HepG2 (cell line): ENCODE data around the gene MORN5. TPM values are rescaled to one million over a fixed set of nuclear protein-coding genes. Genes with fewer than 3 reads are reported as not detected.

ENCODE experiments used
- HMGA1 ChIP-seq: sonication (generic); formaldehyde crosslinking; conservative IDR thresholded peaks from 2 replicates; pipeline ENCODE4 v1.4.0; 2020; ENCODE audit warnings: missing genetic modification reagents
- HOXA3 ChIP-seq: sonication (generic); formaldehyde crosslinking; IDR thresholded peaks from 2 replicates; pipeline ENCODE4 v1.5.0; 2020; ENCODE audit warnings: missing genetic modification reagents
- KDM1A ChIP-seq: IDR thresholded peaks from 2 replicates; pipeline ENCODE4 v1.6.1; 2016; ENCODE audit warnings: missing compliant biosample characterization
- MEF2D ChIP-seq: sonication (generic); formaldehyde crosslinking; IDR thresholded peaks from 2 replicates; pipeline ENCODE4 v1.5.1; 2020; ENCODE audit warnings: mild to moderate bottlenecking, missing genetic modification reagents
- NAIF1 ChIP-seq: sonication (generic); formaldehyde crosslinking; IDR thresholded peaks from 2 replicates; pipeline ENCODE4 v1.5.0; 2020; ENCODE audit warnings: mild to moderate bottlenecking, missing genetic modification reagents, borderline replicate concordance
- POLR2A ChIP-seq, 2 experiments: IDR thresholded peaks; 2 replicates each; pipeline ENCODE4 v1.6.1; 2011; ENCODE audit warnings: low read depth in 2 of 2, low read length in 2 of 2, mild to moderate bottlenecking in 1 of 2, moderate library complexity in 1 of 2; ENCODE audit not compliant: insufficient read depth in 1 of 2
- RXRB ChIP-seq: IDR thresholded peaks from 2 replicates; pipeline ENCODE4 v1.6.1; 2016; ENCODE audit warnings: borderline replicate concordance, missing genetic modification reagents, missing compliant biosample characterization
- STAG1 ChIP-seq: sonication (generic); formaldehyde crosslinking; IDR thresholded peaks from 2 replicates; pipeline ENCODE4 v1.4.0; 2020; ENCODE audit warnings: missing genetic modification reagents
- ZBTB20 ChIP-seq: sonication (generic); formaldehyde crosslinking; IDR thresholded peaks from 2 replicates; pipeline ENCODE4 v1.8.1; 2023; ENCODE audit warnings: missing genetic modification reagents, low read depth, mild to moderate bottlenecking, borderline replicate concordance
- ZNF672 ChIP-seq: sonication (generic); formaldehyde crosslinking; IDR thresholded peaks from 2 replicates; pipeline ENCODE4 v1.8.1; 2022; ENCODE audit warnings: missing genetic modification reagents
- ZSCAN12 ChIP-seq: sonication (generic); formaldehyde crosslinking; IDR thresholded peaks from 2 replicates; pipeline ENCODE4 v1.9.0; 2021; ENCODE audit warnings: mild to moderate bottlenecking, missing genetic modification reagents
- polyA plus RNA-seq, 8 experiments: library from polyadenylated mRNA; depleted of rRNA in 3 of 8; stranded (reverse) in 7 of 8; unstranded in 1 of 8; fragments of >200 nt; fragmentation: Illumina TruSeq in 4 of 8; extraction: Trizol in 4 of 8; gene quantifications; 2 replicates each; pipeline versions ENCODE4 v1.2.1 to v1.2.3, GENCODE V29; 2011 to 2016; ENCODE audit warnings: low read depth in 4 of 8, missing spikeins in 1 of 8, mixed read lengths in 1 of 8; ENCODE audit not compliant: insufficient read depth in 1 of 8
- total RNA-seq, 5 experiments: library from RNA; depleted of rRNA; stranded (reverse); fragments of >200 nt; fragmentation: Illumina TruSeq; extraction: Trizol; gene quantifications; 2 replicates each; pipeline ENCODE4 v1.2.3, GENCODE V29; 2016; ENCODE audit warnings: low read depth in 1 of 5
- TF ChIP-seq, protein P1 (sequence below): sonication (generic); formaldehyde crosslinking; IDR thresholded peaks from 2 replicates; pipeline ENCODE4 v1.4.0; 2020; ENCODE audit warnings: mild to moderate bottlenecking, missing genetic modification reagents
- TF ChIP-seq, protein P2 (sequence below): sonication (generic); formaldehyde crosslinking; conservative IDR thresholded peaks from 2 replicates; pipeline ENCODE4 v1.4.0; 2020; ENCODE audit warnings: missing genetic modification reagents
- TF ChIP-seq, protein P3 (sequence below): sonication (generic); formaldehyde crosslinking; IDR thresholded peaks from 2 replicates; pipeline ENCODE4 v1.4.0; 2020; ENCODE audit warnings: missing genetic modification reagents, low read depth, mild to moderate bottlenecking, borderline replicate concordance
- TF ChIP-seq, protein P4 (sequence below), 2 experiments: sonication (generic) in 1 of 2; formaldehyde crosslinking in 1 of 2; IDR thresholded peaks; 2 replicates each; pipeline versions ENCODE4 v1.6.1 to v1.9.0; 2014 to 2022; ENCODE audit warnings: antibody characterized with exemption in 1 of 2, borderline replicate concordance in 1 of 2, inconsistent platforms in 1 of 2, low read depth in 1 of 2, missing genetic modification reagents in 1 of 2

Gene MORN5
- total and polyA plus RNA-seq, 2 of the 13 experiments (the other 11 are each of a cell fraction or from before 2014, with no cell fraction given): not detected

DNA sequence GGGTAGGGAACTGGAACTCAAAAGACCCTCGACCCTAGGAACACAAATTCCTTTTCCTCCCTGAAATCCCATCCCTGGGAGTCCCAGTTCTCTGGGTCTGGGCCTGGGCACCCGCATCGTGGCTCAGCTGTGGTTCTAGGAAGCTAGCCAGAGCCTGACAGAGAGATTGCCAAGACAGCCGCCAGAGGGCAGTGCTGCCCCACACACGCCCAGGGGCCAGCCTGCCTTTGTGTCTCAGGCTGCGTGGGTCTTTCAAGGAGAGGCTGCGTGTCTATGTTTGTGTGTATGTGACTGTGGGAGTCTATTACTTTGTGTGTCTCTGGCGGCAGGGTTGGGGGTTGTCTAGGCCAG, 34.6 kb upstream of the MORN5 start (continued):
- TF ChIP-seq, protein P1, sequence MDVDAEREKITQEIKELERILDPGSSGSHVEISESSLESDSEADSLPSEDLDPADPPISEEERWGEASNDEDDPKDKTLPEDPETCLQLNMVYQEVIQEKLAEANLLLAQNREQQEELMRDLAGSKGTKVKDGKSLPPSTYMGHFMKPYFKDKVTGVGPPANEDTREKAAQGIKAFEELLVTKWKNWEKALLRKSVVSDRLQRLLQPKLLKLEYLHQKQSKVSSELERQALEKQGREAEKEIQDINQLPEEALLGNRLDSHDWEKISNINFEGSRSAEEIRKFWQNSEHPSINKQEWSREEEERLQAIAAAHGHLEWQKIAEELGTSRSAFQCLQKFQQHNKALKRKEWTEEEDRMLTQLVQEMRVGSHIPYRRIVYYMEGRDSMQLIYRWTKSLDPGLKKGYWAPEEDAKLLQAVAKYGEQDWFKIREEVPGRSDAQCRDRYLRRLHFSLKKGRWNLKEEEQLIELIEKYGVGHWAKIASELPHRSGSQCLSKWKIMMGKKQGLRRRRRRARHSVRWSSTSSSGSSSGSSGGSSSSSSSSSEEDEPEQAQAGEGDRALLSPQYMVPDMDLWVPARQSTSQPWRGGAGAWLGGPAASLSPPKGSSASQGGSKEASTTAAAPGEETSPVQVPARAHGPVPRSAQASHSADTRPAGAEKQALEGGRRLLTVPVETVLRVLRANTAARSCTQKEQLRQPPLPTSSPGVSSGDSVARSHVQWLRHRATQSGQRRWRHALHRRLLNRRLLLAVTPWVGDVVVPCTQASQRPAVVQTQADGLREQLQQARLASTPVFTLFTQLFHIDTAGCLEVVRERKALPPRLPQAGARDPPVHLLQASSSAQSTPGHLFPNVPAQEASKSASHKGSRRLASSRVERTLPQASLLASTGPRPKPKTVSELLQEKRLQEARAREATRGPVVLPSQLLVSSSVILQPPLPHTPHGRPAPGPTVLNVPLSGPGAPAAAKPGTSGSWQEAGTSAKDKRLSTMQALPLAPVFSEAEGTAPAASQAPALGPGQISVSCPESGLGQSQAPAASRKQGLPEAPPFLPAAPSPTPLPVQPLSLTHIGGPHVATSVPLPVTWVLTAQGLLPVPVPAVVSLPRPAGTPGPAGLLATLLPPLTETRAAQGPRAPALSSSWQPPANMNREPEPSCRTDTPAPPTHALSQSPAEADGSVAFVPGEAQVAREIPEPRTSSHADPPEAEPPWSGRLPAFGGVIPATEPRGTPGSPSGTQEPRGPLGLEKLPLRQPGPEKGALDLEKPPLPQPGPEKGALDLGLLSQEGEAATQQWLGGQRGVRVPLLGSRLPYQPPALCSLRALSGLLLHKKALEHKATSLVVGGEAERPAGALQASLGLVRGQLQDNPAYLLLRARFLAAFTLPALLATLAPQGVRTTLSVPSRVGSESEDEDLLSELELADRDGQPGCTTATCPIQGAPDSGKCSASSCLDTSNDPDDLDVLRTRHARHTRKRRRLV (CRISPR knock-in tag): no peak
- TF ChIP-seq MEF2D (CRISPR knock-in tag) (no peak), ZNF672 (CRISPR knock-in tag) (no peak), ZSCAN12 (CRISPR knock-in tag) (no peak), KDM1A (CRISPR knock-in tag) (no peak), HOXA3 (CRISPR knock-in tag) (0 out of 2 replicates have a peak, but pooled peaks have one; percentile 16), NAIF1 (CRISPR knock-in tag) (no peak), POLR2A (IDR thresholded peaks at IDR 0.05; ENCODE audit: insufficient read depth in 1 of 2, low read depth in 2 of 2, low read length in 2 of 2) (no peak), STAG1 (CRISPR knock-in tag) (peak; percentile 99), RXRB (CRISPR knock-in tag) (0 out of 2 replicates have a peak, but pooled peaks have one; percentile 32), ZBTB20 (peak; percentile 51; the same call in 1 of the 2 replicates), HMGA1 (CRISPR knock-in tag) (no peak)
- TF ChIP-seq, protein P2, sequence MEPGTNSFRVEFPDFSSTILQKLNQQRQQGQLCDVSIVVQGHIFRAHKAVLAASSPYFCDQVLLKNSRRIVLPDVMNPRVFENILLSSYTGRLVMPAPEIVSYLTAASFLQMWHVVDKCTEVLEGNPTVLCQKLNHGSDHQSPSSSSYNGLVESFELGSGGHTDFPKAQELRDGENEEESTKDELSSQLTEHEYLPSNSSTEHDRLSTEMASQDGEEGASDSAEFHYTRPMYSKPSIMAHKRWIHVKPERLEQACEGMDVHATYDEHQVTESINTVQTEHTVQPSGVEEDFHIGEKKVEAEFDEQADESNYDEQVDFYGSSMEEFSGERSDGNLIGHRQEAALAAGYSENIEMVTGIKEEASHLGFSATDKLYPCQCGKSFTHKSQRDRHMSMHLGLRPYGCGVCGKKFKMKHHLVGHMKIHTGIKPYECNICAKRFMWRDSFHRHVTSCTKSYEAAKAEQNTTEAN: no peak
- TF ChIP-seq, protein P3, sequence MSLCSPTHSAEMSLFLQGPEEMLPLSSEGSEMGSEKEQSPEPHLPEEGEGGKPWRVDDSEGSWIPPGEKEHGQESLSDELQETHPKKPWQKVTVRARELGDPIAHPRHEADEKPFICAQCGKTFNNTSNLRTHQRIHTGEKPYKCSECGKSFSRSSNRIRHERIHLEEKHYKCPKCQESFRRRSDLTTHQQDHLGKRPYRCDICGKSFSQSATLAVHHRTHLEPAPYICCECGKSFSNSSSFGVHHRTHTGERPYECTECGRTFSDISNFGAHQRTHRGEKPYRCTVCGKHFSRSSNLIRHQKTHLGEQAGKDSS (CRISPR knock-in tag): no peak
- TF ChIP-seq, protein P4, sequence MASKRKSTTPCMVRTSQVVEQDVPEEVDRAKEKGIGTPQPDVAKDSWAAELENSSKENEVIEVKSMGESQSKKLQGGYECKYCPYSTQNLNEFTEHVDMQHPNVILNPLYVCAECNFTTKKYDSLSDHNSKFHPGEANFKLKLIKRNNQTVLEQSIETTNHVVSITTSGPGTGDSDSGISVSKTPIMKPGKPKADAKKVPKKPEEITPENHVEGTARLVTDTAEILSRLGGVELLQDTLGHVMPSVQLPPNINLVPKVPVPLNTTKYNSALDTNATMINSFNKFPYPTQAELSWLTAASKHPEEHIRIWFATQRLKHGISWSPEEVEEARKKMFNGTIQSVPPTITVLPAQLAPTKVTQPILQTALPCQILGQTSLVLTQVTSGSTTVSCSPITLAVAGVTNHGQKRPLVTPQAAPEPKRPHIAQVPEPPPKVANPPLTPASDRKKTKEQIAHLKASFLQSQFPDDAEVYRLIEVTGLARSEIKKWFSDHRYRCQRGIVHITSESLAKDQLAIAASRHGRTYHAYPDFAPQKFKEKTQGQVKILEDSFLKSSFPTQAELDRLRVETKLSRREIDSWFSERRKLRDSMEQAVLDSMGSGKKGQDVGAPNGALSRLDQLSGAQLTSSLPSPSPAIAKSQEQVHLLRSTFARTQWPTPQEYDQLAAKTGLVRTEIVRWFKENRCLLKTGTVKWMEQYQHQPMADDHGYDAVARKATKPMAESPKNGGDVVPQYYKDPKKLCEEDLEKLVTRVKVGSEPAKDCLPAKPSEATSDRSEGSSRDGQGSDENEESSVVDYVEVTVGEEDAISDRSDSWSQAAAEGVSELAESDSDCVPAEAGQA (IDR thresholded peaks at IDR 0.05; ENCODE audit: low read depth): no peak
- TF ChIP-seq, protein P4 (CRISPR knock-in tag; IDR thresholded peaks at IDR 0.05; ENCODE audit: borderline replicate concordance): no peak
